ENCODE data around the gene MOB2. TPM values are rescaled to one million over a fixed set of nuclear protein-coding genes. Genes with fewer than 3 reads are reported as not detected.

The MOB2 gene
- total RNA-seq, 1 donor from 2014 or later = 38.2 TPM

- DNase-seq (ENCODE audit: low read depth) = no peak
- FAIRE-seq = no peak
- Histone ChIP-seq H3K27me3 (ENCODE audit: control insufficient read depth, insufficient read depth, low read length) (peaks cover under 1% of the 10 kb centered on the region), H3K36me3 (ENCODE audit: control insufficient read depth, insufficient read depth, low read length) (no peaks in the 10 kb centered on the region), H3K4me3 (ENCODE audit: low read depth, low read length) (no peak overlapping the region)
- no peak for TF ChIP-seq CTCF (IDR thresholded peaks at IDR 0.05; ENCODE audit: insufficient read depth, low read length, severe bottlenecking)
Measured at GRCh38 chr11:1447845-1448825, 38.4 kb downstream of the MOB2 start.

- no peaks in the 10 kb centered on the region for H3K27me3 ChIP-seq (ENCODE audit: control insufficient read depth, insufficient read depth, low read length)
- no peak for TF ChIP-seq CTCF (IDR thresholded peaks at IDR 0.05; ENCODE audit: insufficient read depth, low read length, severe bottlenecking)
- FAIRE-seq = no peak
- H3K36me3 ChIP-seq (ENCODE audit: control insufficient read depth, insufficient read depth, low read length) = no peaks in the 10 kb centered on the region
- H3K4me3 ChIP-seq (ENCODE audit: low read depth, low read length) = no peak overlapping the region
- no peak for DNase-seq (ENCODE audit: low read depth)
Measured at GRCh38 chr11:1446623-1447022, 40.0 kb downstream of the MOB2 start.

- no peaks in the 10 kb centered on the region for H3K27me3 ChIP-seq (ENCODE audit: control insufficient read depth, insufficient read depth, low read length)
- DNase-seq (ENCODE audit: low read depth) = no peak
- TF ChIP-seq CTCF (IDR thresholded peaks at IDR 0.05; ENCODE audit: insufficient read depth, low read length, severe bottlenecking) = no peak
- FAIRE-seq = no peak
- H3K36me3 ChIP-seq (ENCODE audit: control insufficient read depth, insufficient read depth, low read length) = no peaks in the 10 kb centered on the region
- no peak overlapping the region for H3K4me3 ChIP-seq (ENCODE audit: low read depth, low read length)
Measured at GRCh38 chr11:1445741-1446445, 40.7 kb downstream of the MOB2 start.

- H3K27me3 ChIP-seq (ENCODE audit: control insufficient read depth, insufficient read depth, low read length) = no peaks in the 10 kb centered on the region
- DNase-seq (ENCODE audit: low read depth) = no peak
- FAIRE-seq = no peak
Measured at GRCh38 chr11:1444823-1445422, 41.7 kb downstream of the MOB2 start.

GRCh38 chr11:1444321-1444720 lies 42.3 kb downstream of the MOB2 start:
- no peaks in the 10 kb centered on the region for H3K27me3 ChIP-seq (ENCODE audit: control insufficient read depth, insufficient read depth, low read length)
- DNase-seq (ENCODE audit: low read depth) (no peak), FAIRE-seq (no peak)
- TF ChIP-seq CTCF (IDR thresholded peaks at IDR 0.05; ENCODE audit: insufficient read depth, low read length, severe bottlenecking) = no peak
- no peak overlapping the region for H3K4me3 ChIP-seq (ENCODE audit: low read depth, low read length)
- H3K36me3 ChIP-seq (ENCODE audit: control insufficient read depth, insufficient read depth, low read length) = no peaks in the 10 kb centered on the region

More at GRCh38 chr11:1444823-1445422, 41.7 kb downstream of the MOB2 start:
- TF ChIP-seq CTCF (IDR thresholded peaks at IDR 0.05; ENCODE audit: insufficient read depth, low read length, severe bottlenecking) = no peak
- no peak overlapping the region for H3K4me3 ChIP-seq (ENCODE audit: low read depth, low read length)
- H3K36me3 ChIP-seq (ENCODE audit: control insufficient read depth, insufficient read depth, low read length) = no peaks in the 10 kb centered on the region
